Heart right ventricle (tissue), 16 donors: ENCODE results near the gene GPR68. TPM values are rescaled to one million over a fixed set of nuclear protein-coding genes. Genes with fewer than 3 reads are reported as not detected.
A peak's percentile ranks its signal among the peaks of the same experiment; 100 is the strongest.

Experiments used
- ATAC-seq, 8 donors: fragments of 200-7000 bp; cut with Tn5 transposase; one replicate each; pipeline ENCODE4 v1.9.1; 2020; ENCODE audit warnings: mild to moderate bottlenecking in 8 of 8, moderate library complexity in 8 of 8, moderate number of reproducible peaks in 1 of 8
- DNase-seq, 2 donors: peaks; one replicate each; pipeline ENCODE4 v3.0.0-alpha.2; 2020
- H3K27ac ChIP-seq, 10 donors: fragments of 200-600 bp; sonication (generic) in 2 of 10; one replicate each; pipeline versions ENCODE4 v1.5.0 to v1.8.0; 2020 to 2022; ENCODE audit warnings: mild to moderate bottlenecking in 3 of 10
- H3K27me3 ChIP-seq, 7 donors: fragments of 200-600 bp; one replicate each; pipeline ENCODE4 v1.8.0; 2021 to 2022; ENCODE audit warnings: mild to moderate bottlenecking in 2 of 7
- H3K36me3 ChIP-seq, 9 donors: fragments of 200-600 bp; sonication (generic) in 1 of 9; one replicate each; pipeline versions ENCODE4 v1.5.0 to v1.8.0; 2020 to 2022; ENCODE audit warnings: mild to moderate bottlenecking in 2 of 9
- H3K4me1 ChIP-seq, 9 donors: fragments of 200-600 bp; sonication (generic) in 1 of 9; one replicate each; pipeline versions ENCODE4 v1.5.0 to v1.8.0; 2020 to 2022; ENCODE audit warnings: mild to moderate bottlenecking in 4 of 9
- H3K4me3 ChIP-seq, 10 donors: fragments of 200-600 bp; sonication (generic) in 2 of 10; one replicate each; pipeline versions ENCODE4 v1.5.0 to v1.8.0; 2020 to 2022; ENCODE audit warnings: mild to moderate bottlenecking in 7 of 10, moderate library complexity in 2 of 10
- H3K9me3 ChIP-seq, 11 donors: fragments of 200-600 bp in 10 of 11; sonication (generic) in 2 of 11; one replicate each; pipeline versions ENCODE4 v1.5.0 to v1.8.0; 2013 to 2022; ENCODE audit warnings: mild to moderate bottlenecking in 2 of 11, control low read depth in 1 of 11, moderate library complexity in 1 of 11
- CTCF ChIP-seq, 9 donors: fragments of 200-600 bp; sonication (generic) in 2 of 9; IDR thresholded peaks; one replicate each; pipeline versions ENCODE4 v1.5.0 to v1.8.0; 2021 to 2022; ENCODE audit warnings: antibody characterized with exemption in 9 of 9, mild to moderate bottlenecking in 5 of 9, moderate library complexity in 1 of 9
- WGBS, 2 donors: extraction: QIAGEN DNeasy Blood & Tissue Kit; methylation state at CpG; one replicate each; pipeline ENCODE4 v1.1.7; 2013; ENCODE audit warnings: inconsistent platforms in 1 of 2; 5-methylcytosine and 5-hydroxymethylcytosine counted together
- intact Hi-C, 10 donors: fragments of 100-400 bp; cut with DNase I; formaldehyde crosslinking; loops; one replicate each; pipeline versions ENCODE4 v1.11.1 to v1.14.2; 2022
- polyA plus RNA-seq, 2 donors: library from polyadenylated mRNA; stranded (reverse); fragments of 200-250 nt; gene quantifications; one replicate each; pipeline ENCODE4 v1.2.3, GENCODE V29; 2013
- total RNA-seq, 10 donors: library from RNA; stranded (reverse); fragmentation: NEBNext Ultra II Directional in 3 of 10; extraction: Animal tissue kit (Norgen Biotek cat#: 25700) in 3 of 10; gene quantifications; one replicate each; pipeline versions ENCODE4 v1.2.1 to v1.2.4, GENCODE V29; 2021 to 2023
- donor health status: Arrhythmogenic right ventricular cardiomyopathy.
- donor health status: ischemic (EF 13 %, LVEDD 7.1; RV severe dilation, severe dysfunction).
- donor health status: healthy with polysubstance abuse.
- donor health status: DM: no; HTN: yes; CAD: no.
- donor health status: DM: no; HTN: no; CAD: no.
- donor health status: ischemic (EF 25% LVEDD 6.9; RV normal size, moderate dysfunction).
- donor health status: ischemic (EF 25% LVEDD 5.7; RV mildly dilated, moderate dysfunction).
- donor health status: healthy.
- donor health status: DM: yes; HTN: yes; CAD: no.
- donor health status: Ischemic cardiomyopathy.
- donor health status: ischemic (EF 35%, LVEDD 5.7; RV mildly dilated, moderate dysfunction).
- donor health status: nonischemic (EF 11% LVEDD 7.7; RV severe dilation, severe dysfunction).
- donor health status: DM: yes; HTN: yes; CAD: no.
- donor health status: PGD.
- donor health status: ischemic (EF 29% LVEDD 5.4; RV normal size, mild dysfunction).
- donor health status: nonischemic (EF 23%, LVEDD 6.1; RV moderate dilation, normal function).

The GPR68 gene
- total and polyA plus RNA-seq, 12 donors, result 0.13 to 2.4 (median 0.29) TPM

GRCh38 chr14:91193069-91193468 lies 51.4 kb downstream of the GPR68 start:
- Histone ChIP-seq H3K36me3 (peaks cover 4 to 98% (median 42%) of the 10 kb centered on the region in 9 donors), H3K4me1 (peaks cover 0 to 6% (median 0%) of the 10 kb centered on the region in 9 donors), H3K27me3 (no peaks in the 10 kb centered on the region), H3K9me3 (no peaks in the 10 kb centered on the region), H3K4me3 (no peak overlapping the region), H3K27ac (no peak overlapping the region)
- TF ChIP-seq CTCF (IDR thresholded peaks at IDR 0.05), result no peak
- DNase-seq, result no peak
- peak in 6 of 8 donors; percentile 14 to 71 (median 48) for ATAC-seq
- intact Hi-C loops, result no loop called here
- WGBS, 2 donors, result 73 to 79% methylated on average over 12 of the region's 12 CpGs

DNA sequence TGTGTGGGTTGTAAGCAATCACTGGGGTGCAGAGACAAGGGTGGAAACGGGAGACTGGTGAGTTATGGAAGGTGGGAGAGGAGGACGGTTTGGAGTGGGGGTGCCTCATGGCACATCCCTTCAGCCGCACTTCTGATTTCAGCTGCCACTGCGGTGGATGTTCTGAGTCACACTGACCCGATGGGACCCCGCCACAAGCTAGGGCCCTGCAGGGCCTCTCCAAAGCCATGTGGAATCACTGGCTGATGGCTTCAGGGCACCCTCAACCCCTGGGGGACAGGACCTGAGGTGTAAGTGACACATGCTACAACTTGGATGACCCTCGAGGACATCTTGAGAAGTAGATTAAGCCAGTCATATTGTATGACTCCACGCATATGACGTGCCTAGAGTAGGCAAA lies 53.7 kb downstream of the GPR68 start:
- H3K36me3 ChIP-seq, result peaks cover 4 to 98% (median 62%) of the 10 kb centered on the region in 9 donors
- intact Hi-C loops, result no loop called here
- DNase-seq, result no peak
- H3K27me3 ChIP-seq, result no peaks in the 10 kb centered on the region
- H3K4me3 ChIP-seq, result no peak overlapping the region
- no peak overlapping the region for H3K27ac ChIP-seq
- TF ChIP-seq CTCF (IDR thresholded peaks at IDR 0.05), result no peak
- ATAC-seq, result no peak
- WGBS, 2 donors, result 94 to 98% methylated on average over 9 of the region's 9 CpGs
- H3K4me1 ChIP-seq, result peaks cover 0 to 6% (median 0%) of the 10 kb centered on the region in 9 donors
- no peaks in the 10 kb centered on the region for H3K9me3 ChIP-seq

- 97% methylated on average over 13 of the region's 13 CpGs for WGBS, 2 donors
- Histone ChIP-seq H3K9me3 (no peaks in the 10 kb centered on the region), H3K4me1 (no peaks in the 10 kb centered on the region), H3K36me3 (peaks cover 4 to 96% (median 79%) of the 10 kb centered on the region in 9 donors), H3K27me3 (no peaks in the 10 kb centered on the region), H3K27ac (no peak overlapping the region), H3K4me3 (no peak overlapping the region)
- TF ChIP-seq CTCF (IDR thresholded peaks at IDR 0.05), result no peak
- DNase-seq (no peak), ATAC-seq (no peak)
- intact Hi-C loops, result no loop called here
These were observed 57.2 kb downstream of the GPR68 start for GRCh38 chr14:91187271-91187670.

- Histone ChIP-seq H3K27me3 (no peaks in the 10 kb centered on the region), H3K4me1 (no peaks in the 10 kb centered on the region), H3K4me3 (no peak overlapping the region), H3K9me3 (no peaks in the 10 kb centered on the region), H3K36me3 (peaks cover 4 to 96% (median 78%) of the 10 kb centered on the region in 9 donors), H3K27ac (no peak overlapping the region)
- DNase-seq (no peak), ATAC-seq (no peak)
- WGBS, 2 donors, result 93 to 96% methylated on average over 4 of the region's 4 CpGs
- intact Hi-C loops, result no loop called here
- TF ChIP-seq CTCF (IDR thresholded peaks at IDR 0.05), result no peak
These were observed 57.9 kb downstream of the GPR68 start for GRCh38 chr14:91186515-91187066.
